Activated CD8-positive, alpha-beta memory T cell treated with anti-CD3 and anti-CD28 coated beads, Interleukin-2, amount 50 U/mL, for 1 hour (primary cell): Measurements from ENCODE around the gene RNF4.
"Not testable (repeated sequence)": the region's sequence is repeated elsewhere in the genome, so short reads cannot be mapped to it uniquely, and the experiment has no call there.

Experiments
- DNase-seq: peaks from one replicate; pipeline ENCODE4 v3.0.0-alpha.2; 2020; ENCODE audit errors: extremely low read depth

The RNF4 gene

GRCh38 chr4:2468456-2469191 lies at the start of gene RNF4:
Gene RNF4, plus strand, starts transcription at chr4:2469106. Its CDS starts 21,388 bp downstream, at chr4:2490494.
- DNase-seq = peak; percentile 86

- DNase-seq = no peak
Observed at GRCh38 chr4:2419814-2420213, 49.1 kb upstream of the RNF4 start.

GRCh38 chr4:2421928-2422327 lies 47.0 kb upstream of the RNF4 start:
- DNase-seq = no peak

GRCh38 chr4:2423066-2423465 lies 45.8 kb upstream of the RNF4 start:
- DNase-seq = no peak

DNA sequence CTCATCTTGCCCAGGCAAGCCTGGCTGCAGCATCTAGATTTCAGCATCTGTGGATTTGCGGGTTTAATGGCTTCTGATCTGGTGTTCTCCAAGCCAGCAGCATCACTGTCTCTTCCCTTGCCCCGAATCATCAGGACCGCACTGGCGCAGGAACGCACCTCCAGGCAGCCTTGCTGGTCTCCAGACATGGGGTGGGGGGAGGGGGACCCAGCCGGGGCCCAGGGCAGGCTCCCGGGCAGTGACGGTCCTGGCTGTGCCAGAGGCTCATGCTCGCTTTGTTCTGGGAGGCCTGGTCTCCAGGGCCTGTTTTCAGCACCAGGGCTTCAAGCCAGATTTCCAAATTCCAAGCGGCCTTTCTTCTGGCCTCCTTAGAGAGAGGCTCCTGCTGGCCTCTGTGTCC lies 45.2 kb upstream of the RNF4 start:
- DNase-seq = no peak

- DNase-seq = no peak
Observed at GRCh38 chr4:2424581-2424980, 44.3 kb upstream of the RNF4 start.

DNA sequence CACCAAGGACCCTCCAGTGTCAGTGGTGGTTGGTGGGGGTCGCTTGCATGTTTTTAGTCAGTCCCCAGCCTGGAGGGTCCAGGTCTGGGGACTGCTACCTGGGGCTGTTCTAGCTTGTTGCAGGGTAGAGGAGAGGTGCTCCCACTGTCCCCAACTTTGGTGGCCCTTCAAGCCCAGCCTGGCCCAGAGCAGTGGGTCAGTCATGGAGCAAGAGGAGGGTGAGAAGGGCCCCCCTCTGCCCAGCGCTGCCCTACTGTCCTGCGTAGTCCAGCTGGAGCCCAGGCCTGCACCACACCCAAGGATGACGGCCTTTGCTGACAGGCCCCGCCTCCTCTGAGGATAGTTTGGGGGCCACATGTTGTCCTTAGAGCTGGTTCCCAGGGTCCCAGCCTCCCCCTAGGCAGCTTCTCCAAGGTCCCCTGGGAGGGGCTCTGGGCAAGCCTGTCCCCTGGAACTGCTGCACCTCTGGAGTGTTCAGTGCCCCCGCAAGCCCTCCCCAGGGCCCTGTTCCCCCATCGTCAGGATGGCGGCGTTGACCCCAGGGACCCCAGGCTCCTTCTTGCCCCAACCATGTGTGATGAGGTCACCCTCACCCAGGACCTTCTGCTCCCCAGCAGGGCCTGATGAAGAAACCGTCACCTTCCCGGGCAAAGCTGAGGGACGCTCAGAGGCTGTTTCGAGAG lies 43.4 kb upstream of the RNF4 start:
- no peak for DNase-seq

- DNase-seq = no peak
Observed at GRCh38 chr4:2426069-2426397, 42.9 kb upstream of the RNF4 start.

DNA sequence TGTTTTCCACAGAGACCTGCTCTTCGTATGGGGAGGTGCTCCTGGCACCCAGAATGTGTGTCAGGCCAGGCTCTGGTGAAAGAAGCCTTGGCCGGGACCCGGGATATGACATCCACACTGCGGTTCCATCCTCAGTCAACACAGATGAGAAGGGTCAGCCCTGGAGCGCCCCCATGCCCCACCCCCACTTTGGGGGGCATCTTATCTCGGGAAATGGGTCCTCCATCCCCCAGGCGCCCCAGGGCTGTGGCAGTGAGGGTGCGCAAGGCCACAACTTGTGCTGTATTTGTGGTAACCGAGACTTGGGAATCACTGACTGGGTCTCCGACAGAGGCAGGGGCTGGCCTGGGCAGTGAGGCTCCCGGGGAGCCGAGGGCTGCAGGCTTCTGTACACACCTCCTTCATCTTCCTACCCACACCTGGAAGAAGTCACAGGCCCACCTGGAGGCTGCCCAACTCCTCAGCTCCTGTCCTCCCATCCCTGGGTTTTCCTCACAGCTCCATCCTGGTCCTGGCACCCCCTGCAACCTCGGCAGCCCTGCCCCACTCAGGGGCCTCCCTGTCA lies 42.1 kb upstream of the RNF4 start:
- no peak for DNase-seq

- DNase-seq = no peak
Observed at GRCh38 chr4:2427383-2428334, 41.2 kb upstream of the RNF4 start.

DNA sequence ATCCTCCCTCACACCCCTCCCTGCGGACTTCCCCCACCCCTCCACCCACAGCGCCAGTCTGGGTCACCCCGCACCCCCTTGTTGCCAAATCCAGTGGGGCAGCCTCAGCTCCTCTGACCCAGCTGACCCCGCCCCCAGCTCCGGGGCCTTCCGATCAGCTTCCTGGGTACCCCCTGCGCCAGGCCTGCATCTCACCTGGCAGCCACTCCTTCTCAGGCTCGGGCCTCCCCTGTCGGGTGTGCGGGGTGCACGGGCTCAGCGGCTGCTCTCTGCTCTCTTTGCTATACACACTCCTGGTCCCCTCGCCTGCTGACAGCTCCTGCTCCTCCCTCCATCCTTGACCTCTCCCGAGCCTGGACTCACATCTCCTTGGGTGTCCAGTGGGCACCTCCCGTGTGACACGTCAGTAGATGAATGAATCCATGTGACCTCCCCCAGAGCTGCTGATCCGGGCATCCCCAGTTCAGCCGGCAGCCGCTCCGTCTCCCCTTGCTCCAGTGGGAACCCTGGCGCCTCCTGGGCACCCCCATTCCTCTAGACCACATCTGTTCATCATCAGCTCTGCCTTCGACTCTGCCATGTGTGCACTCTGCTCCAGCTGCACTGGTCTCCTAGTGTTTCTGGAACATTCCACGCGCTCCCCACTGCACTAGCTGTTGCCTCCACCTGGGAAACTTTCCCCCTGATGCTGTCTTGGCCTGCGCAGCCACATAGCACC lies 40.3 kb upstream of the RNF4 start:
- no peak for DNase-seq

DNA sequence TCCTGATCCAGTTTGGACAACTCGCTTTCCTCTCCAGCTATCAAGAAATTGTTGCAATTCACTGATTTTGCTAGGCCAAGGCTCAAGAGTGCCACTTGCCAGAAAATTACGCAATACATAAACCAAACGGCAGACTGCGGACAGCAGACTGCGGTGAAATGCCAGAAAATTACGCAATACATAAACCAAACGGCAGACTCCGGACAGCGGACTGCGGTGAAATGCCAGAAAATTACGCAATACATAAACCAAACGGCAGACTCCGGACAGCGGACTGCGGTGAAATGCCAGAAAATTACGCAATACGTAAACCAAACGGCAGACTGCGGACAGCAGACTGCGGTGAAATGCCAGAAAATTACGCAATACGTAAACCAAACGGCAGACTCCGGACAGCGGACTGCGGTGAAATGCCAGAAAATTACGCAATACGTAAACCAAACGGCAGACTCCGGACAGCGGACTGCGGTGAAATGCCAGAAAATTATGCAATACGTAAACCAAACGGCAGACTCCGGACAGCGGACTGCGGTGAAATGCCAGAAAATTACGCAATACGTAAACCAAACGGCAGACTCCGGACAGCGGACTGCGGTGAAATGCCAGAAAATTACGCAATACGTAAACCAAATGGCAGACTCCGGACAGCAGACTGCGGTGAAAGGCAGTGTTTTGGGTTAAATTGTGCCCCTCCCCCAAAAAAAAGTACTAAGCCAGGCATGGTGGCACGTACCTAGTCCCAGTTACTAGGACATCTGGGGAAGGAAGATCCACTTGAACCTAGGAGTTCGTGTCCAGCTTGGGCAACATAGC lies 38.8 kb upstream of the RNF4 start:
- DNase-seq = not testable (repeated sequence)

DNA sequence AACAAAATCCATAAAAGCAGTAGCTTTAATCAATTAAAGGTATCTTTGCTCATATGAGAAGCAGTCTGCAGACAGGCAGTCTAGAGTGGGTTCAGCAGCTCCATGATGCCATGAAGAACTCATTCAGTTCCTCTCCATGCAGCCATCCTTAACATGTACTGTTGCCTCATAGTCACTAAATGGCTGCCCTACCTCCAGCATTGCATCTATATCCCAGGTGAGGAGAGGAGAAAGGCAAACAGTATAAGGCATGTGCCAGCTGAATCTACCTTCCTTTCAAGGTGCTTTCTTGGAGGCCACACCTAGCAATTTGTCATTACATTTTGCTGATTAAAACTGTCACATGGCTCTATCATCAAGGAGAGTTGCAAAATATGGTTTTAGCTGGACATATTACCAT lies 36.9 kb upstream of the RNF4 start:
- no peak for DNase-seq

- DNase-seq = no peak
Observed at GRCh38 chr4:2432991-2433530, 35.8 kb upstream of the RNF4 start.

DNA sequence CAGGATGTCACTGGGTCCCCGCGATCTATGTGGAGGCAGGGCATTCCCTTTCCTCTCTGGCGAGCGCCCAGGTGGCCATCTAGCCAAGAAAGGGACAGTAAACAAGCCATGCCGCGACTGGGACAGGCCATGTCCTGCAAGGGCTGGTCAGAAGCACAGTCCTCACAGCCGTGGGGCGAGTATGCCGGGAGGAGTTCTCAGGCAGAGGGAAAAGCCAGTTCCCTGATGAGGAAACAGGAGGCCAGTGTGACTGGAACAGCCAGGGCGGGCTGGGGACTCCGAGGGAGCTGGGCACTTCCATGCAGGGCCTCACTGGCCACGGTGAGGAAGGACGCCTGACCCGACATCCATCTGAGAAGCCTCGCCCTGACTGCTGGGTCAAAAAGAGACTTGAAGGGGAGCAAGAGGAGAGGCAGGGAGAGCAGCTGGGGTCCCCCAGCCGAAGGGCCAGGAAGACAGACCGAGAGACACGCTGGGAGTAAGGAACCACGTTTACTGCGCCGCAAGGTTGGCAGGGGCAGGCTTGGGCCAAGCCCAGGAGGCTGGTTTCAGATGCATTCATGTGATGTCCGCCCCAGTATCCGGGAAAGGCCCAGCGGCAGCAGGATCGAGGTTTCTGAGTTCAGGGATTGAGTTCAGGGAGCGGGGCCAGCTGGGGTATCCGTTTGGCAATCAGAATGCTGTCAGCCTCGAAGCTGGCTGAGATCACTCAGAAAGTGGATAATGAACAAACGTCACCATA lies 35.1 kb upstream of the RNF4 start:
- no peak for DNase-seq

DNA sequence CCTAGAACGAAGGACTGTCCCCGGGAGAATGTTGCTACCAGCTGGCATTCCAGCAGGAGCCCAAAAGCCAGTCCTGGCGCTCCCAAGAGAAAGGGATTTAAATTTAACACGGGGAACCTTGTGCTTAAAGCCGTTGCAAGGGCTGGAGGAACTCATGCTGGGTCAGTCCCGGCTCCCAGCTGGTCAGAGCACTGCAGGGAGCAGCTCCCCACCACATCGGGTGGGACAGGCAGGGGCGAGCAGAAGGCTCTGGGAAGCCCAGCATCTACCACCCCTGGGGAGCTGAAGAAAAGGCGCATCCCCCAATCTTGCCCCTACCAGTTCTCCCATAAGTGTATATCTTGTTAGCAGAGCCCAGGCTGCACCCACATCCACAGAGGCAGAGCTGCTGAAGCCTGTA lies 34.5 kb upstream of the RNF4 start:
- DNase-seq = no peak

DNA sequence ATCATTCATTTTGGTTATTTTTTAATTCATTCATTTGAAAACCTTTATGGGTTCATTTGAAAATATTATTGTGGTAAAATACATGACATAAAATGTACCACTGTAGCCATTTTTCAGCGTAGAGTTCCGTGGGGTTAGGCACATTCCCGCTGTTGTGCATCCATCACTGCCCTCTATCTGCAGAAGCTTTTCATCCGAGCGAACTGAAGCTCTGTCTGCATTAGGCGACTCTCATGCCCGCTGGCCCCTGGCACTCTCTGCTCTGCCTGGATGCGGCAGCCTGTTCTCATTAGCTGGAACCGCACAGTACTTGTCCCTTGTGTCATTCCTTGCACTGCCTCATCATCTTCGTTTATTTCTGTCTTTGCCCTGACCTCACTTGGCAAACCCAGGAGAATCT lies 32.6 kb upstream of the RNF4 start:
- DNase-seq = no peak

GRCh38 chr4:2436761-2437474 lies 32.0 kb upstream of the RNF4 start:
- no peak for DNase-seq
